ENCODE data around the gene DOK7. TPM values are rescaled to one million over a fixed set of nuclear protein-coding genes. Genes with fewer than 3 reads are reported as not detected.
A peak's percentile ranks its signal among the peaks of the same experiment; 100 is the strongest.

The DOK7 gene
- total RNA-seq, 6 experiments from 2014 or later, result 0.73 to 2.4 (median 1.5) TPM

GRCh38 chr4:3422241-3422801 is 40.8 kb upstream of the DOK7 start:
- H3K27me3 ChIP-seq, result no peaks in the 10 kb centered on the region
- H3K4me3 ChIP-seq, result no peak overlapping the region
- H3K27ac ChIP-seq, result no peak overlapping the region
- TF ChIP-seq CTCF (IDR thresholded peaks at IDR 0.05) (no peak), POLR2A (IDR thresholded peaks at IDR 0.05) (no peak)
- WGBS (ENCODE audit: insufficient coverage, low coverage, low lambda C conversion rate, missing lambda C conversion rate), result 100% methylated on average over 1 of the region's 29 CpGs
- intact Hi-C loops (cut with DNase I), result no loop called here
- H3K36me3 ChIP-seq, result peaks cover 0 to 15% (median 3%) of the 10 kb centered on the region in 4 donors
- DNase-seq, result peak in 2 of 3 donors; percentile 17 to 51
- no peaks in the 10 kb centered on the region for H3K9me3 ChIP-seq
- no peak for ATAC-seq
- H3K4me1 ChIP-seq, result peaks cover 0 to 18% (median 0%) of the 10 kb centered on the region in 4 donors

- Histone ChIP-seq H3K4me3 (no peak overlapping the region), H3K36me3 (peaks cover 0 to 10% (median 0%) of the 10 kb centered on the region in 4 donors), H3K9me3 (no peaks in the 10 kb centered on the region), H3K27me3 (no peaks in the 10 kb centered on the region), H3K4me1 (peaks cover 0 to 17% (median 0%) of the 10 kb centered on the region in 4 donors), H3K27ac (no peak overlapping the region)
- TF ChIP-seq CTCF (IDR thresholded peaks at IDR 0.05) (no peak), POLR2A (IDR thresholded peaks at IDR 0.05) (no peak)
- WGBS (ENCODE audit: insufficient coverage, low coverage, low lambda C conversion rate, missing lambda C conversion rate), result no CpG with 5 or more reads among the region's 19 CpGs
- ATAC-seq (no peak), DNase-seq (peak in 1 of 3 donors; percentile 34)
- intact Hi-C loops (cut with DNase I), result no loop called here
Measured at GRCh38 chr4:3422808-3423297, 40.3 kb upstream of the DOK7 start.

GRCh38 chr4:3423406-3423805 is 39.7 kb upstream of the DOK7 start:
- WGBS (ENCODE audit: insufficient coverage, low coverage, low lambda C conversion rate, missing lambda C conversion rate), result 100% methylated on average over 1 of the region's 16 CpGs
- Histone ChIP-seq H3K36me3 (peaks cover 0 to 10% (median 0%) of the 10 kb centered on the region in 4 donors), H3K27ac (no peak overlapping the region), H3K9me3 (no peaks in the 10 kb centered on the region), H3K4me1 (peaks cover 0 to 13% (median 0%) of the 10 kb centered on the region in 4 donors), H3K4me3 (no peak overlapping the region), H3K27me3 (no peaks in the 10 kb centered on the region)
- intact Hi-C loops (cut with DNase I), result no loop called here
- ATAC-seq (no peak), DNase-seq (peak in 1 of 3 donors; percentile 44)
- TF ChIP-seq POLR2A (IDR thresholded peaks at IDR 0.05), result no peak
- TF ChIP-seq CTCF (IDR thresholded peaks at IDR 0.05), result no peak

GRCh38 chr4:3423952-3424351 is 39.2 kb upstream of the DOK7 start:
- TF ChIP-seq CTCF (IDR thresholded peaks at IDR 0.05) (no peak), POLR2A (IDR thresholded peaks at IDR 0.05) (no peak)
- Histone ChIP-seq H3K27ac (no peak overlapping the region), H3K4me1 (peaks cover 0 to 13% (median 0%) of the 10 kb centered on the region in 4 donors), H3K9me3 (no peaks in the 10 kb centered on the region), H3K27me3 (no peaks in the 10 kb centered on the region), H3K4me3 (no peak overlapping the region), H3K36me3 (peaks cover 0 to 10% (median under 1%) of the 10 kb centered on the region in 4 donors)
- ATAC-seq (no peak), DNase-seq (peak in 1 of 3 donors; percentile 19)
- WGBS (ENCODE audit: insufficient coverage, low coverage, low lambda C conversion rate, missing lambda C conversion rate), result 92% methylated on average over 9 of the region's 13 CpGs
- intact Hi-C loops (cut with DNase I), result no loop called here
